ENCODE results near the gene SLC7A10.

GRCh38 chr19:33234736-33235135, 9.1 kb upstream of the SLC7A10 start:
- TF ChIP-seq, protein P1, sequence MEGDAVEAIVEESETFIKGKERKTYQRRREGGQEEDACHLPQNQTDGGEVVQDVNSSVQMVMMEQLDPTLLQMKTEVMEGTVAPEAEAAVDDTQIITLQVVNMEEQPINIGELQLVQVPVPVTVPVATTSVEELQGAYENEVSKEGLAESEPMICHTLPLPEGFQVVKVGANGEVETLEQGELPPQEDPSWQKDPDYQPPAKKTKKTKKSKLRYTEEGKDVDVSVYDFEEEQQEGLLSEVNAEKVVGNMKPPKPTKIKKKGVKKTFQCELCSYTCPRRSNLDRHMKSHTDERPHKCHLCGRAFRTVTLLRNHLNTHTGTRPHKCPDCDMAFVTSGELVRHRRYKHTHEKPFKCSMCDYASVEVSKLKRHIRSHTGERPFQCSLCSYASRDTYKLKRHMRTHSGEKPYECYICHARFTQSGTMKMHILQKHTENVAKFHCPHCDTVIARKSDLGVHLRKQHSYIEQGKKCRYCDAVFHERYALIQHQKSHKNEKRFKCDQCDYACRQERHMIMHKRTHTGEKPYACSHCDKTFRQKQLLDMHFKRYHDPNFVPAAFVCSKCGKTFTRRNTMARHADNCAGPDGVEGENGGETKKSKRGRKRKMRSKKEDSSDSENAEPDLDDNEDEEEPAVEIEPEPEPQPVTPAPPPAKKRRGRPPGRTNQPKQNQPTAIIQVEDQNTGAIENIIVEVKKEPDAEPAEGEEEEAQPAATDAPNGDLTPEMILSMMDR (IDR thresholded peaks at IDR 0.05; ENCODE audit: low read depth, low read length), result no peak
- TF ChIP-seq EZH2phosphoT487 (IDR thresholded peaks at IDR 0.05; ENCODE audit: low read depth), result no peak

Measured in OCI-LY3 (cell line).